Omental fat pad (tissue), 4 donors: ENCODE measurements around the gene PTPRK. TPM values are rescaled to one million over a fixed set of nuclear protein-coding genes. Genes with fewer than 3 reads are reported as not detected.

Source experiments
- ATAC-seq: fragments of 150-250 bp; one replicate; pipeline ENCODE4 v1.9.1; 2016; ENCODE audit warnings: mild to moderate bottlenecking, moderate library complexity; ENCODE audit not compliant: low FRiP score
- DNase-seq: peaks from one replicate; pipeline ENCODE4 v3.0.0-alpha.2; 2019; ENCODE audit warnings: low spot score
- CTCF ChIP-seq, 3 donors: fragments of 450-650 bp; IDR thresholded peaks; one replicate each; pipeline ENCODE4 v1.5.1; 2016 to 2017; ENCODE audit warnings: antibody characterized with exemption in 3 of 3, mild to moderate bottlenecking in 3 of 3, moderate library complexity in 2 of 3
- total RNA-seq, 4 donors: library from RNA; depleted of rRNA; stranded (reverse); fragments of >200 nt; gene quantifications; one replicate each; pipeline ENCODE4 v1.1.0, GENCODE V29; 2016

The PTPRK gene
- total RNA-seq, 4 donors from 2014 or later: 16.2 to 32.6 (median 20.9) TPM

GRCh38 chr6:127976796-127977195 lies 543.6 kb downstream of the PTPRK start:
- DNase-seq (no peak), ATAC-seq (no peak)
- TF ChIP-seq CTCF (IDR thresholded peaks at IDR 0.05): no peak

GRCh38 chr6:127976111-127976510 lies 544.3 kb downstream of the PTPRK start:
- DNase-seq (no peak), ATAC-seq (no peak)
- no peak for TF ChIP-seq CTCF (IDR thresholded peaks at IDR 0.05)

- ATAC-seq (no peak), DNase-seq (no peak)
- no peak for TF ChIP-seq CTCF (IDR thresholded peaks at IDR 0.05)
Measured at GRCh38 chr6:127972815-127973214, 547.6 kb downstream of the PTPRK start.

- no peak for DNase-seq
- TF ChIP-seq CTCF (IDR thresholded peaks at IDR 0.05): no peak
- ATAC-seq: no peak
Measured at GRCh38 chr6:127971945-127972391, 548.4 kb downstream of the PTPRK start.

GRCh38 chr6:127971386-127971785 lies 549.0 kb downstream of the PTPRK start:
- DNase-seq (no peak), ATAC-seq (no peak)
- TF ChIP-seq CTCF (IDR thresholded peaks at IDR 0.05): no peak

- no peak for DNase-seq
- no peak for TF ChIP-seq CTCF (IDR thresholded peaks at IDR 0.05)
- ATAC-seq: no peak
Measured at GRCh38 chr6:127969701-127970100, 550.7 kb downstream of the PTPRK start.

- ATAC-seq (no peak), DNase-seq (no peak)
- TF ChIP-seq CTCF (IDR thresholded peaks at IDR 0.05): no peak
Measured at GRCh38 chr6:127968394-127968793, 552.0 kb downstream of the PTPRK start.
